HepG2 (cell line): Measurements from ENCODE around the gene IDH3A. TPM values are rescaled to one million over a fixed set of nuclear protein-coding genes. Genes with fewer than 3 reads are reported as not detected.

ENCODE experiments used
- BCL3 ChIP-seq: sonication (generic); formaldehyde crosslinking; IDR thresholded peaks from 2 replicates; pipeline ENCODE4 v1.5.1; 2020; ENCODE audit warnings: mild to moderate bottlenecking, missing genetic modification reagents, moderate library complexity
- HOXD1 ChIP-seq: sonication (generic); formaldehyde crosslinking; IDR thresholded peaks from 2 replicates; pipeline ENCODE4 v1.5.0; 2020; ENCODE audit warnings: missing genetic modification reagents
- LCORL ChIP-seq, 2 experiments: fragments of 450-650 bp in 1 of 2; sonication (generic) in 1 of 2; formaldehyde crosslinking in 1 of 2; IDR thresholded peaks; 2 replicates each; pipeline versions ENCODE4 v1.5.0 to v1.6.1; 2017 to 2020; ENCODE audit warnings: antibody characterized with exemption in 1 of 2, missing genetic modification reagents in 1 of 2
- MYC ChIP-seq: sonication (generic); formaldehyde crosslinking; IDR thresholded peaks from 2 replicates; pipeline ENCODE4 v1.9.0; 2021; ENCODE audit warnings: missing genetic modification reagents, borderline replicate concordance
- PHB2 ChIP-seq: fragments of 450-650 bp; IDR thresholded peaks from 2 replicates; pipeline ENCODE4 v1.6.1; 2018; ENCODE audit not compliant: partially characterized antibody
- SMC3 ChIP-seq: IDR thresholded peaks from 2 replicates; pipeline ENCODE4 v1.6.1; 2011; ENCODE audit warnings: low read length, improper control_type of control experiment
- SNAPC2 ChIP-seq: sonication (generic); formaldehyde crosslinking; IDR thresholded peaks from 2 replicates; pipeline ENCODE4 v1.8.1; 2022; ENCODE audit warnings: mild to moderate bottlenecking, missing genetic modification reagents
- TOE1 ChIP-seq: sonication (generic); formaldehyde crosslinking; IDR thresholded peaks from 2 replicates; pipeline ENCODE4 v1.4.0; 2020; ENCODE audit warnings: mild to moderate bottlenecking, missing genetic modification reagents
- ZFP1 ChIP-seq: IDR thresholded peaks from 2 replicates; pipeline ENCODE4 v1.6.1; 2016
- ZGPAT ChIP-seq: IDR thresholded peaks from 2 replicates; pipeline ENCODE4 v1.6.1; 2016; ENCODE audit warnings: mild to moderate bottlenecking
- ZNF564 ChIP-seq: sonication (generic); formaldehyde crosslinking; IDR thresholded peaks from 2 replicates; pipeline ENCODE4 v1.8.1; 2023; ENCODE audit warnings: mild to moderate bottlenecking, missing genetic modification reagents
- ZNF704 ChIP-seq: sonication (generic); formaldehyde crosslinking; IDR thresholded peaks from 2 replicates; pipeline ENCODE4 v1.8.1; 2023; ENCODE audit warnings: mild to moderate bottlenecking, inconsistent platforms, moderate library complexity, missing genetic modification reagents, borderline replicate concordance
- ZNF766 ChIP-seq: sonication (generic); formaldehyde crosslinking; IDR thresholded peaks from 2 replicates; pipeline ENCODE4 v1.5.0; 2020; ENCODE audit warnings: missing genetic modification reagents, borderline replicate concordance
- polyA plus RNA-seq, 8 experiments: library from polyadenylated mRNA; depleted of rRNA in 3 of 8; stranded (reverse) in 7 of 8; unstranded in 1 of 8; fragments of >200 nt; fragmentation: Illumina TruSeq in 4 of 8; extraction: Trizol in 4 of 8; gene quantifications; 2 replicates each; pipeline versions ENCODE4 v1.2.1 to v1.2.3, GENCODE V29; 2011 to 2016; ENCODE audit warnings: low read depth in 4 of 8, missing spikeins in 1 of 8, mixed read lengths in 1 of 8; ENCODE audit not compliant: insufficient read depth in 1 of 8
- total RNA-seq, 5 experiments: library from RNA; depleted of rRNA; stranded (reverse); fragments of >200 nt; fragmentation: Illumina TruSeq; extraction: Trizol; gene quantifications; 2 replicates each; pipeline ENCODE4 v1.2.3, GENCODE V29; 2016; ENCODE audit warnings: low read depth in 1 of 5
- TF ChIP-seq, protein P1 (sequence below): sonication (generic); formaldehyde crosslinking; IDR thresholded peaks from 2 replicates; pipeline ENCODE4 v1.9.0; 2021; ENCODE audit warnings: missing genetic modification reagents, borderline replicate concordance
- TF ChIP-seq, protein P2 (sequence below): sonication (generic); formaldehyde crosslinking; IDR thresholded peaks from 2 replicates; pipeline ENCODE4 v1.4.0; 2020; ENCODE audit warnings: mild to moderate bottlenecking, missing genetic modification reagents
- TF ChIP-seq, protein P3 (sequence below): sonication (generic); formaldehyde crosslinking; IDR thresholded peaks from 2 replicates; pipeline ENCODE4 v1.4.0; 2020; ENCODE audit warnings: missing genetic modification reagents
- TF ChIP-seq, protein P4 (sequence below): sonication (generic); formaldehyde crosslinking; IDR thresholded peaks from 2 replicates; pipeline ENCODE4 v1.8.1; 2023; ENCODE audit warnings: mild to moderate bottlenecking, missing genetic modification reagents

The IDH3A gene
- total and polyA plus RNA-seq, 2 of the 13 experiments (the other 11 are each of a cell fraction or from before 2014, with no cell fraction given) = 40.7 to 50.7 TPM

DNA sequence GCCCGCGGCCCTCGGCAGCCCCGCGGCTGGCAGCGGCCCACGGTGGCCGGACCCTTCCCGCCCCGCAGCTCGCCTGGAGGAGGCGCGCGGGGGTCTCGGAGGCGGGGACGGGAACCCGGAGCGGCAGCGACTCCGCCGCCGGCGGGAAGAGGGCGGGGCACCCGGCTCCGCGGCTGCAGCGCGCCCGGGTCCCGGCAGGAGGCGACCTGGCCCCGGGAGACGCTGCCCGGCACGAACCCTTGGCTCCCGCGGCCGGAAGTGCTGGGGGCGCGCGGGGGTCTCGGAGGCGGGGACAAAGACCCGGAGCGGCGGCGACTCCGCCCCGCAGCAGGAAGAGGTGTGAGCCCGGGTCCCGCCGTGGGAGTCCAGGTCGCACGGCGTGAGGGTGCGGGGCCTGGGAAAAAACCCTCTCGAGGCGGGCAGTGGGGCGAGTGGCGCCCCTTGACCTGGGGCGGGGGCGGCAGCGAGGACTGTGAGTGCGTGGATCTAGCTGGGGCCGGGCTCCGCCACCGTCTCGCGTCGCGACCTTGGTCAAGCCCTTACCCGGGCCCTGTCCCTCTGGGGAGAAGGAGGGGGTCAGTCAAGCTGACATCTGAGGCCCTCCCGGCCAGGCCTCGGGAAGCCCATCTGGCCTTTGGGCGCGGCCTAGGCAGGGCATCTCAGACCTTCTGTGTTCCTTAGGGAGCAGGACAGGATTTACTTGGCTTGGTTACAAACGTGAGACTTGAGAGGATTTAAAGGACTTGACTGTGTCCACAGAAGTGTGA lies 17.7 kb upstream of the IDH3A start, which contains the start of gene CIB2 (continued):
- TF ChIP-seq BCL3 (CRISPR knock-in tag) (peak; percentile 86), LCORL (IDR thresholded peaks at IDR 0.05) (no peak), LCORL (CRISPR knock-in tag; IDR thresholded peaks at IDR 0.05) (0 out of 2 replicates have a peak, but pooled peaks have one; percentile 22), MYC (CRISPR knock-in tag) (peak; percentile 41; the same call in 1 of the 2 replicates), SMC3 (no peak), ZNF766 (CRISPR knock-in tag) (peak; percentile 67; the same call in 1 of the 2 replicates), HOXD1 (CRISPR knock-in tag) (peak; percentile 59; the same call in 1 of the 2 replicates), TOE1 (CRISPR knock-in tag) (no peak), PHB2 (no peak), ZNF704 (0 out of 2 replicates have a peak, but pooled peaks have one; percentile 59), ZGPAT (peak; percentile 52; the same call in 1 of the 2 replicates), ZFP1 (CRISPR knock-in tag) (no peak), ZNF564 (CRISPR knock-in tag) (peak; percentile 76; the same call in 1 of the 2 replicates), SNAPC2 (CRISPR knock-in tag) (peak; percentile 20; the same call in 1 of the 2 replicates)
- TF ChIP-seq, protein P1, sequence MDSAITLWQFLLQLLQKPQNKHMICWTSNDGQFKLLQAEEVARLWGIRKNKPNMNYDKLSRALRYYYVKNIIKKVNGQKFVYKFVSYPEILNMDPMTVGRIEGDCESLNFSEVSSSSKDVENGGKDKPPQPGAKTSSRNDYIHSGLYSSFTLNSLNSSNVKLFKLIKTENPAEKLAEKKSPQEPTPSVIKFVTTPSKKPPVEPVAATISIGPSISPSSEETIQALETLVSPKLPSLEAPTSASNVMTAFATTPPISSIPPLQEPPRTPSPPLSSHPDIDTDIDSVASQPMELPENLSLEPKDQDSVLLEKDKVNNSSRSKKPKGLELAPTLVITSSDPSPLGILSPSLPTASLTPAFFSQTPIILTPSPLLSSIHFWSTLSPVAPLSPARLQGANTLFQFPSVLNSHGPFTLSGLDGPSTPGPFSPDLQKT (CRISPR knock-in tag) = peak; percentile 76; the same call in 1 of the 2 replicates
- TF ChIP-seq, protein P2, sequence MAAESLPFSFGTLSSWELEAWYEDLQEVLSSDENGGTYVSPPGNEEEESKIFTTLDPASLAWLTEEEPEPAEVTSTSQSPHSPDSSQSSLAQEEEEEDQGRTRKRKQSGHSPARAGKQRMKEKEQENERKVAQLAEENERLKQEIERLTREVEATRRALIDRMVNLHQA (CRISPR knock-in tag) = no peak
- TF ChIP-seq, protein P3, sequence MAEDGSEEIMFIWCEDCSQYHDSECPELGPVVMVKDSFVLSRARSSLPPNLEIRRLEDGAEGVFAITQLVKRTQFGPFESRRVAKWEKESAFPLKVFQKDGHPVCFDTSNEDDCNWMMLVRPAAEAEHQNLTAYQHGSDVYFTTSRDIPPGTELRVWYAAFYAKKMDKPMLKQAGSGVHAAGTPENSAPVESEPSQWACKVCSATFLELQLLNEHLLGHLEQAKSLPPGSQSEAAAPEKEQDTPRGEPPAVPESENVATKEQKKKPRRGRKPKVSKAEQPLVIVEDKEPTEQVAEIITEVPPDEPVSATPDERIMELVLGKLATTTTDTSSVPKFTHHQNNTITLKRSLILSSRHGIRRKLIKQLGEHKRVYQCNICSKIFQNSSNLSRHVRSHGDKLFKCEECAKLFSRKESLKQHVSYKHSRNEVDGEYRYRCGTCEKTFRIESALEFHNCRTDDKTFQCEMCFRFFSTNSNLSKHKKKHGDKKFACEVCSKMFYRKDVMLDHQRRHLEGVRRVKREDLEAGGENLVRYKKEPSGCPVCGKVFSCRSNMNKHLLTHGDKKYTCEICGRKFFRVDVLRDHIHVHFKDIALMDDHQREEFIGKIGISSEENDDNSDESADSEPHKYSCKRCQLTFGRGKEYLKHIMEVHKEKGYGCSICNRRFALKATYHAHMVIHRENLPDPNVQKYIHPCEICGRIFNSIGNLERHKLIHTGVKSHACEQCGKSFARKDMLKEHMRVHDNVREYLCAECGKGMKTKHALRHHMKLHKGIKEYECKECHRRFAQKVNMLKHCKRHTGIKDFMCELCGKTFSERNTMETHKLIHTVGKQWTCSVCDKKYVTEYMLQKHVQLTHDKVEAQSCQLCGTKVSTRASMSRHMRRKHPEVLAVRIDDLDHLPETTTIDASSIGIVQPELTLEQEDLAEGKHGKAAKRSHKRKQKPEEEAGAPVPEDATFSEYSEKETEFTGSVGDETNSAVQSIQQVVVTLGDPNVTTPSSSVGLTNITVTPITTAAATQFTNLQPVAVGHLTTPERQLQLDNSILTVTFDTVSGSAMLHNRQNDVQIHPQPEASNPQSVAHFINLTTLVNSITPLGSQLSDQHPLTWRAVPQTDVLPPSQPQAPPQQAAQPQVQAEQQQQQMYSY (CRISPR knock-in tag) = peak; percentile 91
- TF ChIP-seq, protein P4, sequence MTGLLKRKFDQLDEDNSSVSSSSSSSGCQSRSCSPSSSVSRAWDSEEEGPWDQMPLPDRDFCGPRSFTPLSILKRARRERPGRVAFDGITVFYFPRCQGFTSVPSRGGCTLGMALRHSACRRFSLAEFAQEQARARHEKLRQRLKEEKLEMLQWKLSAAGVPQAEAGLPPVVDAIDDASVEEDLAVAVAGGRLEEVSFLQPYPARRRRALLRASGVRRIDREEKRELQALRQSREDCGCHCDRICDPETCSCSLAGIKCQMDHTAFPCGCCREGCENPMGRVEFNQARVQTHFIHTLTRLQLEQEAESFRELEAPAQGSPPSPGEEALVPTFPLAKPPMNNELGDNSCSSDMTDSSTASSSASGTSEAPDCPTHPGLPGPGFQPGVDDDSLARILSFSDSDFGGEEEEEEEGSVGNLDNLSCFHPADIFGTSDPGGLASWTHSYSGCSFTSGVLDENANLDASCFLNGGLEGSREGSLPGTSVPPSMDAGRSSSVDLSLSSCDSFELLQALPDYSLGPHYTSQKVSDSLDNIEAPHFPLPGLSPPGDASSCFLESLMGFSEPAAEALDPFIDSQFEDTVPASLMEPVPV (CRISPR knock-in tag) = peak; percentile 82; the same call in 1 of the 2 replicates
